ENCODE data around the gene S1PR3.

The S1PR3 gene

GRCh38 chr9:89049646-89050045 lies 58.4 kb downstream of the S1PR3 start:
- Histone ChIP-seq H3K27me3 (no peaks in the 10 kb centered on the region), H3K4me1 (no peaks in the 10 kb centered on the region), H3K9me3 (no peaks in the 10 kb centered on the region), H3K4me3 (ENCODE audit: low read depth, low read length) (no peak overlapping the region), H3K36me3 (peaks cover 60% of the 10 kb centered on the region)
- TF ChIP-seq CTCF (IDR thresholded peaks at IDR 0.05; ENCODE audit: low read depth, low read length): no peak
- DNase-seq: no peak

GRCh38 chr9:89051421-89052025 lies 60.3 kb downstream of the S1PR3 start:
- Histone ChIP-seq H3K36me3 (peaks cover 44% of the 10 kb centered on the region), H3K4me3 (ENCODE audit: low read depth, low read length) (no peak overlapping the region), H3K9me3 (no peaks in the 10 kb centered on the region), H3K27me3 (no peaks in the 10 kb centered on the region), H3K4me1 (no peaks in the 10 kb centered on the region)
- DNase-seq: no peak
- no peak for TF ChIP-seq CTCF (IDR thresholded peaks at IDR 0.05; ENCODE audit: low read depth, low read length)

- Histone ChIP-seq H3K27me3 (no peaks in the 10 kb centered on the region), H3K36me3 (peaks cover 33% of the 10 kb centered on the region), H3K4me3 (ENCODE audit: low read depth, low read length) (no peak overlapping the region), H3K4me1 (no peaks in the 10 kb centered on the region), H3K9me3 (no peaks in the 10 kb centered on the region)
- no peak for DNase-seq
- no peak for TF ChIP-seq CTCF (IDR thresholded peaks at IDR 0.05; ENCODE audit: low read depth, low read length)
Observed at GRCh38 chr9:89052470-89053097, 61.3 kb downstream of the S1PR3 start.

DNA sequence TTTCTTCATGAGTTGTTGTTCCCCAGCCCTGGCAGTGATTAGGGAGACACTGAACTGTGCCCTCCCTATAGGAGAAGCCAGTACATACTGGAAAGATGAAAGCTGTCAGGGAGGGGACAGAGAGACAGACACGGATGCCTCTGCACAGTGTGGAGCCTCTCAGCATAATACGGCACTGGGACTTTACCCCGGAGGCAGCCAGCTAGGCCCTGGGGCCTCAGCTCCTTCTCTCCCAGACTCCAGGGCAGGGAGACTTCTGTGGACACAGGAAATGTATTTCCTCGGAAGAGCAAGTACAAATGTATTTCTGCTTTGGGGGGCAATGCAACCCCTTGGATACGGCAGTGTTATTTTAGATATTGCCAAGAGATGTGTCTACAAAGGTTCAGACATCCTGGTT lies 62.0 kb downstream of the S1PR3 start:
- H3K9me3 ChIP-seq: no peaks in the 10 kb centered on the region
- H3K4me3 ChIP-seq (ENCODE audit: low read depth, low read length): no peak overlapping the region
- no peaks in the 10 kb centered on the region for H3K27me3 ChIP-seq
- no peak for TF ChIP-seq CTCF (IDR thresholded peaks at IDR 0.05; ENCODE audit: low read depth, low read length)
- H3K36me3 ChIP-seq: peaks cover 30% of the 10 kb centered on the region
- DNase-seq: no peak
- no peaks in the 10 kb centered on the region for H3K4me1 ChIP-seq

All from BE2C (cell line).